IPS-NIHi11 (cell line): ENCODE results near the gene RAVER1.
"Not testable (repeated sequence)": the region's sequence is repeated elsewhere in the genome, so short reads cannot be mapped to it uniquely, and the experiment has no call there.

Experiments
- DNase-seq: peaks from one replicate; pipeline ENCODE4 v3.0.0; 2012; ENCODE audit warnings: mixed read lengths, low spot score

RAVER1 gene

DNA sequence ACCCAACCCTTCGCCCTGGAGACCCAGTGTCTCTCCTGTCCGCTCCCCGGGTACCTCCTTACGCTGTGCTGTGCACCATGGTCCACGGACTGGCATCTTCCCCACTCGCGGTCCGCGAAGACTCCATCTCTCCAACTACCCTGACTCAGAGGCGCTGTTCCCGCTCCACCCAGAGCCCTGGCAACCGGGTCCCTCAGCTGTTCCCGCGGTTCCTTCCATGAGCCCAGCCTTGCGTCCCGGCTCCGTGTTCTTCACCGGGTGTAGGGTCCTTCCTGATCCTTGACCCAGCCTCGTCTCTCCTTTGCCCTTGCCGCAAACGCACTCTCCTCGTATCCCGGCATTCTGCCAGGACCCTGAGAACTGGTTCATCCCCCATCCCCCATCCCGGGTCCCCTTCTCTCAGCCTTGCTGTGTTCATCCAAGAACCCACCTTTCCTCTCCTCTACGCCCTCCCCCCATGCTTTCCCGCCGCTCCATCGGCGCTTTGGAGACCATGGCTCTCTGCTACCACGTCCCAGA lies 42.9 kb downstream of the RAVER1 start:
- DNase-seq, result no peak

GRCh38 chr19:10289836-10290356 lies 43.4 kb downstream of the RAVER1 start, which contains the start of gene ICAM5:
ICAM5 (plus strand) TSS chr19:10289952; CDS start chr19:10290044, 92 bp downstream.
- DNase-seq, result no peak

DNA sequence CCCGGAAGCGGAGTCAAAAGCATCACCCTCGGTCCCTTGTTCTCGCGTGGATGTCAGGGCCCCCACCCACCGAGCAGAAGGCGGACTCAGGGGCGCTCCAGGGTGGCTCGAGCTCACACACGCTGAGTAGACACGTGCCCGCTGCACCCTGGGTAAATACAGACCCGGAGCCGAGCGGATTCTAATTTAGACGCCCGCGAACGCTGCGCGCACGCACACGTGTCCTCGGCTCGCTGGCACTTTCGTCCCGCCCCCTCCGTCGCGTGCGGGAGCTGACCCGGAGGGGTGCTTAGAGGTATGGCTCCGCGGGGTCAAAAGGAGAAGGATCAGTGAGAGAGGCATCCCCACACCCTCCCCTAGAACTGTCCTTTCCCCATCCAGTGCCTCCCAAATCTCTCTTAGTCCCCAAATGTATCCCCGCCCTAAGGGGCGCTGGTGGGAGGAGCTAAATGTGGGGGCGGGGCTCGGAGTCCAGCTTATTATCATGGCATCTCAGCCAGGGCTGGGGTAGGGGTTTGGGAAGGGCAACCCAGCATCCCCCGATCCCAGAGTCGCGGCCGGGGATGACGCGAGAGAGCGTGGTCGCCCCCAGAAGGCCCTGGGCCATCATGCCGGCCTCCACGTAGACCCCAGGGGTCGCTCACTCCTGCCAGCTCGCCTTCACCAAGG lies 44.0 kb downstream of the RAVER1 start:
- DNase-seq, result peak; percentile 60

- peak; percentile 84 for DNase-seq
These were observed 44.6 kb downstream of the RAVER1 start for GRCh38 chr19:10288662-10289166.

- peak; percentile 50 for DNase-seq
These were observed 46.3 kb downstream of the RAVER1 start, which contains the start of gene ICAM4 for GRCh38 chr19:10286803-10287737. ICAM4 (plus strand) TSS chr19:10286955; CDS start chr19:10287013, 58 bp downstream.

- DNase-seq, result no peak
These were observed 47.9 kb downstream of the RAVER1 start for GRCh38 chr19:10285393-10285792.

DNA sequence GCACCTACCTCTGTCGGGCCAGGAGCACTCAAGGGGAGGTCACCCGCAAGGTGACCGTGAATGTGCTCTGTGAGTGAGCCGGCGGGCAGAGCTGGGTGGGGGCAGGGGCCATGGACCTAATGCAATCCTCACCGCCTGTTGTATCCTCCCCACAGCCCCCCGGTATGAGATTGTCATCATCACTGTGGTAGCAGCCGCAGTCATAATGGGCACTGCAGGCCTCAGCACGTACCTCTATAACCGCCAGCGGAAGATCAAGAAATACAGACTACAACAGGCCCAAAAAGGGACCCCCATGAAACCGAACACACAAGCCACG lies 48.4 kb downstream of the RAVER1 start:
- DNase-seq, result no peak

GRCh38 chr19:10284065-10284959 lies 49.0 kb downstream of the RAVER1 start:
- DNase-seq, result no peak

- DNase-seq, result no peak
These were observed 49.8 kb downstream of the RAVER1 start for GRCh38 chr19:10283301-10284064.

DNA sequence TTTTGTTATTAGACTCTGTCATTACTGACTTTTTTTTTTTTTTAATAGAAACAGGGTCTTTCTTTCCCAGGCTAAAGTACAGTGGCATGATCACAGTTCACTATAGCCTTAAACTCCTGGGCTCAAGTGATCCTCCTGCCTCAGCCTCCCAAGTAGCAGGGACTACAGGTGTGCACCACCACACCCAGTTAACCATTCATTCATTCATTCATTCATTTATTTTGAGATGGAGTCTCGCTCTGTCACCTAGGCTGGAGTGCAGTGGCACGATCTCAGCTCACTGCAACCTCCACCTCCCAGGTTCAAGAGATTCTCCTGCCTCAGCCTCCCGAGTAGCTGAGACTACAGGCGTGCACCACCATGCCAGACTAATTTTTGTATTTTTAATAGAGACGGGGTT lies 51.3 kb downstream of the RAVER1 start:
- not testable (repeated sequence) for DNase-seq

DNA sequence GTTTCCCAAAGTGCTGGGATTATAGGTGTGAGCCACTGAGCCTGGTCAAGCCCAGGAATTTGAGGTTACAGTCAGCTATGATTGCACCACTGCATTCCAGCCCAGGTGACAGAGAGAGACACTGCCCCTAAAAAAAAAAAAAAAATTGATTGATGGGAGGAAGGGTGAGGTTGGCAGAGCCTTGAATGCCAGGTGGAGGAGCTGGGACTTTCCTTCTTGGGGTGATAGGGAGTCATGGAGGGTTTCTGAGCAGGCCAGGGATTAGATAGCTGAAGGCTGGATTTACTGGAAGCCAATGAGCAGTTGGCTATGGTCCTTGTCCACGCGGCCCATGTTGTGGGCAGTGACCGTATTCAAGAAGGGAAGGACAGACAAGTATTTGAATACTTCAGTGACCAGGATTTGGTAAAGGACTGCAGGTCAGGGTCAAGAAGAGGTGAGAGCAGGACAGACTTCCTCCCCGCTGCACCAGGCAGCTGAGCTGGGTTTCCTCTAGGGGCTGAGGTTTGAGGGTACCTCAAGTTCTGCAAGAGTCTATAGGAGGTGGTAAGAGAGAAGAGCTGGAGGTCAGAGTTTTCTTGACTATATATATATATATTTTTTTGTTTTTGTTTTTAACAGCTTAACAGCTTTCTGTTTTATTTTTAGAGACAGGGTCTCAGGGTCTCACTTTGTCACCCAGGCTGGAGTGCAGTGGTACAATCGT lies 53.4 kb downstream of the RAVER1 start:
- DNase-seq, result no peak

DNA sequence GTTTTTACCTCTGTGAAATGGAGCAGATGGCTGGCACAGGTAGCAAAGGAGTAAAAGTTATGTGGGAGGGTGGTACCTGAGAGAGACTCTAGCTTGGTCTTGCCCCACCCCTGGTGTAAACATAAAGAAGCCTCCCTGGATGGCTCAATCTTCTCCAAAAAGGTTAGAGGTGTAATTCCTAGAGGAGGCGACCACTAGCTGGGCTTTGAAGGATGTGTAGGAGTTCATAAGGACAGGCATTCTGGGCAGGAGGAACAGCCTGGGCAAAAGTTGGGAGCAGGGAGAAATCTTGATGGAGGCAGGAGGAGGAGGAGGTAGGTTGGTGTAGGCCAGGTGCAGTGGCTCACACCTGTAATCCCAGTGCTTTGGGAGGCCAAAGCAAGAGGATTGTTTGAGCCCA lies 54.4 kb downstream of the RAVER1 start:
- no peak for DNase-seq

- DNase-seq, result no peak
These were observed 55.3 kb downstream of the RAVER1 start for GRCh38 chr19:10277795-10278589.

DNA sequence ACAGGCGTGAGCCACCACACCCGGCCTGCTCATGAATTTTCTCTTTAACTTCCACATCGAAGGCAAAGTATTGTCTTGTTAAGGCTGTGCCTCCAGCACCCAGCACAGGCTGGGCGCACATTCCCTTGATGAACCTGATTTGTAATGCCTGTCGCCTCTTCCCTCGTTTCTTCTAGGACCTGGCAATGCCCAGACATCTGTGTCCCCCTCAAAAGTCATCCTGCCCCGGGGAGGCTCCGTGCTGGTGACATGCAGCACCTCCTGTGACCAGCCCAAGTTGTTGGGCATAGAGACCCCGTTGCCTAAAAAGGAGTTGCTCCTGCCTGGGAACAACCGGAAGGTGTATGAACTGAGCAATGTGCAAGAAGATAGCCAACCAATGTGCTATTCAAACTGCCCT lies 58.7 kb downstream of the RAVER1 start:
- DNase-seq, result no peak

- DNase-seq, result no peak
These were observed 61.7 kb downstream of the RAVER1 start for GRCh38 chr19:10271543-10272086.

DNA sequence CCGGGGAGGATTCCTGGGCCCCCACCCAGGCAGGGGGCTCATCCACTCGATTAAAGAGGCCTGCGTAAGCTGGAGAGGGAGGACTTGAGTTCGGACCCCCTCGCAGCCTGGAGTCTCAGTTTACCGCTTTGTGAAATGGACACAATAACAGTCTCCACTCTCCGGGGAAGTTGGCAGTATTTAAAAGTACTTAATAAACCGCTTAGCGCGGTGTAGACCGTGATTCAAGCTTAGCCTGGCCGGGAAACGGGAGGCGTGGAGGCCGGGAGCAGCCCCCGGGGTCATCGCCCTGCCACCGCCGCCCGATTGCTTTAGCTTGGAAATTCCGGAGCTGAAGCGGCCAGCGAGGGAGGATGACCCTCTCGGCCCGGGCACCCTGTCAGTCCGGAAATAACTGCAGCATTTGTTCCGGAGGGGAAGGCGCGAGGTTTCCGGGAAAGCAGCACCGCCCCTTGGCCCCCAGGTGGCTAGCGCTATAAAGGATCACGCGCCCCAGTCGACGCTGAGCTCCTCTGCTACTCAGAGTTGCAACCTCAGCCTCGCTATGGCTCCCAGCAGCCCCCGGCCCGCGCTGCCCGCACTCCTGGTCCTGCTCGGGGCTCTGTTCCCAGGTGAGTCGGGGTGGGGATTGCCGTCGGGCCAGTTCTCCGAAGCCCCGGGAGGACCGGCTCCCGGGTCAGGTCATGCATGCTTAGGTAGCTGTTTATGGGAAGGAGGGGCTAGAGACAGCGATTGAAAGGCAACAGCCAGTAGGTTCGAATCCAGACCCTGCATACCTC lies 62.5 kb downstream of the RAVER1 start, which contains the start of gene ICAM1:
Gene ICAM1 (plus strand): TSS at position 505 of the 779 bp plus-strand sequence. CDS start 40 bp downstream, at position 545.
- DNase-seq, result peak; percentile 74

GRCh38 chr19:10270180-10270615 lies 63.1 kb downstream of the RAVER1 start:
- DNase-seq, result no peak
